Measurements from ENCODE around the gene PALS2.

The PALS2 gene

GRCh38 chr7:24572997-24573553, at the start of gene PALS2:
TSS of gene PALS2 (plus strand) at chr7:24573452. CDS start at chr7:24623668, 50,216 bp downstream.
- Histone ChIP-seq H3K4me3 (ENCODE audit: low read length in 2 of 2) (peak within 1 kb of the TSS; percentile 77 to 81), H3K27ac (ENCODE audit: low read length) (peak within 1 kb of the TSS; percentile 43)

GRCh38 chr7:24531255-24531654, 42.0 kb upstream of the PALS2 start:
- Histone ChIP-seq H3K9me3 (ENCODE audit: control insufficient read depth in 2 of 2, low read length in 2 of 2) (no peaks in the 10 kb centered on the region), H3K4me3 (ENCODE audit: low read length in 2 of 2) (no peak overlapping the region), H3K36me3 (ENCODE audit: control insufficient read depth in 2 of 2, insufficient read depth in 2 of 2, low read length in 2 of 2) (no peaks in the 10 kb centered on the region), H3K27me3 (ENCODE audit: control insufficient read depth in 1 of 2, insufficient read depth in 2 of 2, low read length in 2 of 2) (no peaks in the 10 kb centered on the region), H3K4me1 (ENCODE audit: control insufficient read depth, insufficient read depth, low read length) (no peaks in the 10 kb centered on the region), H3K27ac (ENCODE audit: low read length) (no peak overlapping the region), H3K9ac (ENCODE audit: low read length in 2 of 2) (no peak overlapping the region)

More at GRCh38 chr7:24572997-24573553, at the start of gene PALS2:
- Histone ChIP-seq H3K9me3 (ENCODE audit: control insufficient read depth in 2 of 2, low read length in 2 of 2) (no peaks in the 10 kb centered on the region), H3K9ac (ENCODE audit: low read length in 2 of 2) (peak within 1 kb of the TSS; percentile 66 to 68), H3K36me3 (ENCODE audit: control insufficient read depth in 2 of 2, insufficient read depth in 2 of 2, low read length in 2 of 2) (no peaks in the 10 kb centered on the region), H3K4me1 (ENCODE audit: control insufficient read depth, insufficient read depth, low read length) (no peaks in the 10 kb centered on the region), H3K27me3 (ENCODE audit: control insufficient read depth in 1 of 2, insufficient read depth in 2 of 2, low read length in 2 of 2) (peaks cover 0 to 2% of the 10 kb centered on the region in 2 donors)

GRCh38 chr7:24536682-24537081, 36.6 kb upstream of the PALS2 start:
- Histone ChIP-seq H3K36me3 (ENCODE audit: control insufficient read depth in 2 of 2, insufficient read depth in 2 of 2, low read length in 2 of 2) (no peaks in the 10 kb centered on the region), H3K9ac (ENCODE audit: low read length in 2 of 2) (no peak overlapping the region), H3K9me3 (ENCODE audit: control insufficient read depth in 2 of 2, low read length in 2 of 2) (no peaks in the 10 kb centered on the region), H3K4me1 (ENCODE audit: control insufficient read depth, insufficient read depth, low read length) (no peaks in the 10 kb centered on the region), H3K27ac (ENCODE audit: low read length) (no peak overlapping the region), H3K4me3 (ENCODE audit: low read length in 2 of 2) (no peak overlapping the region), H3K27me3 (ENCODE audit: control insufficient read depth in 1 of 2, insufficient read depth in 2 of 2, low read length in 2 of 2) (no peaks in the 10 kb centered on the region)

GRCh38 chr7:24540956-24541355, 32.3 kb upstream of the PALS2 start:
- Histone ChIP-seq H3K9ac (ENCODE audit: low read length in 2 of 2) (no peak overlapping the region), H3K36me3 (ENCODE audit: control insufficient read depth in 2 of 2, insufficient read depth in 2 of 2, low read length in 2 of 2) (no peaks in the 10 kb centered on the region), H3K27me3 (ENCODE audit: control insufficient read depth in 1 of 2, insufficient read depth in 2 of 2, low read length in 2 of 2) (no peaks in the 10 kb centered on the region), H3K9me3 (ENCODE audit: control insufficient read depth in 2 of 2, low read length in 2 of 2) (no peaks in the 10 kb centered on the region), H3K4me3 (ENCODE audit: low read length in 2 of 2) (no peak overlapping the region), H3K27ac (ENCODE audit: low read length) (no peak overlapping the region), H3K4me1 (ENCODE audit: control insufficient read depth, insufficient read depth, low read length) (no peaks in the 10 kb centered on the region)

- H3K36me3 ChIP-seq (ENCODE audit: control insufficient read depth in 2 of 2, insufficient read depth in 2 of 2, low read length in 2 of 2), result no peaks in the 10 kb centered on the region
Observed at GRCh38 chr7:24545215-24545614, 28.0 kb upstream of the PALS2 start.

GRCh38 chr7:24548390-24548789, 24.9 kb upstream of the PALS2 start:
- no peaks in the 10 kb centered on the region for H3K36me3 ChIP-seq (ENCODE audit: control insufficient read depth in 2 of 2, insufficient read depth in 2 of 2, low read length in 2 of 2)
- no peak overlapping the region for H3K27ac ChIP-seq (ENCODE audit: low read length)
- no peaks in the 10 kb centered on the region for H3K4me1 ChIP-seq (ENCODE audit: control insufficient read depth, insufficient read depth, low read length)
- H3K27me3 ChIP-seq (ENCODE audit: control insufficient read depth in 1 of 2, insufficient read depth in 2 of 2, low read length in 2 of 2), result peaks cover 0 to 2% of the 10 kb centered on the region in 2 donors
- H3K9me3 ChIP-seq (ENCODE audit: control insufficient read depth in 2 of 2, low read length in 2 of 2), result no peaks in the 10 kb centered on the region
- no peak overlapping the region for H3K4me3 ChIP-seq (ENCODE audit: low read length in 2 of 2)
- no peak overlapping the region for H3K9ac ChIP-seq (ENCODE audit: low read length in 2 of 2)

More at GRCh38 chr7:24545215-24545614, 28.0 kb upstream of the PALS2 start:
- no peak overlapping the region for H3K9ac ChIP-seq (ENCODE audit: low read length in 2 of 2)
- H3K27ac ChIP-seq (ENCODE audit: low read length), result no peak overlapping the region
- no peak overlapping the region for H3K4me3 ChIP-seq (ENCODE audit: low read length in 2 of 2)
- H3K9me3 ChIP-seq (ENCODE audit: control insufficient read depth in 2 of 2, low read length in 2 of 2), result no peaks in the 10 kb centered on the region
- H3K4me1 ChIP-seq (ENCODE audit: control insufficient read depth, insufficient read depth, low read length), result no peaks in the 10 kb centered on the region
- peaks cover 0 to 2% of the 10 kb centered on the region in 2 donors for H3K27me3 ChIP-seq (ENCODE audit: control insufficient read depth in 1 of 2, insufficient read depth in 2 of 2, low read length in 2 of 2)

- H3K36me3 ChIP-seq (ENCODE audit: control insufficient read depth in 2 of 2, insufficient read depth in 2 of 2, low read length in 2 of 2), result no peaks in the 10 kb centered on the region
- peaks cover 0 to 2% of the 10 kb centered on the region in 2 donors for H3K27me3 ChIP-seq (ENCODE audit: control insufficient read depth in 1 of 2, insufficient read depth in 2 of 2, low read length in 2 of 2)
- H3K27ac ChIP-seq (ENCODE audit: low read length), result no peak overlapping the region
- H3K4me3 ChIP-seq (ENCODE audit: low read length in 2 of 2), result no peak overlapping the region
- H3K4me1 ChIP-seq (ENCODE audit: control insufficient read depth, insufficient read depth, low read length), result no peaks in the 10 kb centered on the region
- no peaks in the 10 kb centered on the region for H3K9me3 ChIP-seq (ENCODE audit: control insufficient read depth in 2 of 2, low read length in 2 of 2)
- no peak overlapping the region for H3K9ac ChIP-seq (ENCODE audit: low read length in 2 of 2)
Observed at GRCh38 chr7:24549991-24550390, 23.3 kb upstream of the PALS2 start.

GRCh38 chr7:24555184-24555583, 18.1 kb upstream of the PALS2 start:
- H3K36me3 ChIP-seq (ENCODE audit: control insufficient read depth in 2 of 2, insufficient read depth in 2 of 2, low read length in 2 of 2), result no peaks in the 10 kb centered on the region
- no peaks in the 10 kb centered on the region for H3K4me1 ChIP-seq (ENCODE audit: control insufficient read depth, insufficient read depth, low read length)
- no peak overlapping the region for H3K9ac ChIP-seq (ENCODE audit: low read length in 2 of 2)
- H3K4me3 ChIP-seq (ENCODE audit: low read length in 2 of 2), result no peak overlapping the region
- no peaks in the 10 kb centered on the region for H3K9me3 ChIP-seq (ENCODE audit: control insufficient read depth in 2 of 2, low read length in 2 of 2)
- no peaks in the 10 kb centered on the region for H3K27me3 ChIP-seq (ENCODE audit: control insufficient read depth in 1 of 2, insufficient read depth in 2 of 2, low read length in 2 of 2)
- no peak overlapping the region for H3K27ac ChIP-seq (ENCODE audit: low read length)

GRCh38 chr7:24555719-24556118, 17.5 kb upstream of the PALS2 start:
- H3K27ac ChIP-seq (ENCODE audit: low read length), result no peak overlapping the region
- no peaks in the 10 kb centered on the region for H3K27me3 ChIP-seq (ENCODE audit: control insufficient read depth in 1 of 2, insufficient read depth in 2 of 2, low read length in 2 of 2)
- no peaks in the 10 kb centered on the region for H3K36me3 ChIP-seq (ENCODE audit: control insufficient read depth in 2 of 2, insufficient read depth in 2 of 2, low read length in 2 of 2)
- H3K9me3 ChIP-seq (ENCODE audit: control insufficient read depth in 2 of 2, low read length in 2 of 2), result no peaks in the 10 kb centered on the region
- H3K4me1 ChIP-seq (ENCODE audit: control insufficient read depth, insufficient read depth, low read length), result no peaks in the 10 kb centered on the region
- no peak overlapping the region for H3K4me3 ChIP-seq (ENCODE audit: low read length in 2 of 2)
- no peak overlapping the region for H3K9ac ChIP-seq (ENCODE audit: low read length in 2 of 2)

GRCh38 chr7:24560772-24561171, 12.5 kb upstream of the PALS2 start:
- Histone ChIP-seq H3K27ac (ENCODE audit: low read length) (no peak overlapping the region), H3K9me3 (ENCODE audit: control insufficient read depth in 2 of 2, low read length in 2 of 2) (no peaks in the 10 kb centered on the region), H3K27me3 (ENCODE audit: control insufficient read depth in 1 of 2, insufficient read depth in 2 of 2, low read length in 2 of 2) (no peaks in the 10 kb centered on the region)

GRCh38 chr7:24566274-24566673, 7.0 kb upstream of the PALS2 start:
- Histone ChIP-seq H3K9ac (ENCODE audit: low read length in 2 of 2) (no peak overlapping the region), H3K9me3 (ENCODE audit: control insufficient read depth in 2 of 2, low read length in 2 of 2) (no peaks in the 10 kb centered on the region), H3K27me3 (ENCODE audit: control insufficient read depth in 1 of 2, insufficient read depth in 2 of 2, low read length in 2 of 2) (peaks cover 0 to 2% of the 10 kb centered on the region in 2 donors)

More at GRCh38 chr7:24560772-24561171, 12.5 kb upstream of the PALS2 start:
- Histone ChIP-seq H3K4me3 (ENCODE audit: low read length in 2 of 2) (no peak overlapping the region), H3K4me1 (ENCODE audit: control insufficient read depth, insufficient read depth, low read length) (no peaks in the 10 kb centered on the region), H3K36me3 (ENCODE audit: control insufficient read depth in 2 of 2, insufficient read depth in 2 of 2, low read length in 2 of 2) (no peaks in the 10 kb centered on the region), H3K9ac (ENCODE audit: low read length in 2 of 2) (no peak overlapping the region)

More at GRCh38 chr7:24566274-24566673, 7.0 kb upstream of the PALS2 start:
- no peaks in the 10 kb centered on the region for H3K36me3 ChIP-seq (ENCODE audit: control insufficient read depth in 2 of 2, insufficient read depth in 2 of 2, low read length in 2 of 2)
- H3K4me3 ChIP-seq (ENCODE audit: low read length in 2 of 2), result no peak overlapping the region
- no peak overlapping the region for H3K27ac ChIP-seq (ENCODE audit: low read length)
- no peaks in the 10 kb centered on the region for H3K4me1 ChIP-seq (ENCODE audit: control insufficient read depth, insufficient read depth, low read length)
